ENCODE data around the gene ENTHD1. TPM values are rescaled to one million over a fixed set of nuclear protein-coding genes. Genes with fewer than 3 reads are reported as not detected.

Gene ENTHD1
- total RNA-seq, 1 donor from 2014 or later = not detected

GRCh38 chr22:39839917-39840510 lies 53.5 kb downstream of the ENTHD1 start:
- no peak for TF ChIP-seq CTCF (conservative IDR thresholded peaks at IDR 0.05)
- Mint-ChIP-seq H3K27me3 (ENCODE audit: low read depth) (peaks cover 26% of the 10 kb centered on the region), H3K4me1 (no peaks in the 10 kb centered on the region), H3K4me3 (no peak overlapping the region), H3K36me3 (ENCODE audit: low read depth) (no peaks in the 10 kb centered on the region), H3K27ac (ENCODE audit: unreplicated experiment) (no peak overlapping the region), H3K9me3 (no peaks in the 10 kb centered on the region)
- no peak for DNase-seq (ENCODE audit: low read depth, low spot score)

GRCh38 chr22:39839204-39839603 lies 54.4 kb downstream of the ENTHD1 start:
- Mint-ChIP-seq H3K36me3 (ENCODE audit: low read depth) (no peaks in the 10 kb centered on the region), H3K4me1 (no peaks in the 10 kb centered on the region), H3K27me3 (ENCODE audit: low read depth) (peaks cover 30% of the 10 kb centered on the region), H3K27ac (ENCODE audit: unreplicated experiment) (no peak overlapping the region), H3K9me3 (no peaks in the 10 kb centered on the region), H3K4me3 (no peak overlapping the region)
- TF ChIP-seq CTCF (conservative IDR thresholded peaks at IDR 0.05) = no peak
- DNase-seq (ENCODE audit: low read depth, low spot score) = no peak

GRCh38 chr22:39833610-39834009 lies 60.0 kb downstream of the ENTHD1 start:
- DNase-seq (ENCODE audit: low read depth, low spot score) = no peak
- H3K4me1 Mint-ChIP-seq = peaks cover 7% of the 10 kb centered on the region
- H3K9me3 Mint-ChIP-seq = no peaks in the 10 kb centered on the region
- TF ChIP-seq CTCF (conservative IDR thresholded peaks at IDR 0.05) = no peak
- peaks cover 58% of the 10 kb centered on the region for H3K27me3 Mint-ChIP-seq (ENCODE audit: low read depth)
- no peak overlapping the region for H3K4me3 Mint-ChIP-seq
- H3K27ac Mint-ChIP-seq (ENCODE audit: unreplicated experiment) = no peak overlapping the region
- H3K36me3 Mint-ChIP-seq (ENCODE audit: low read depth) = no peaks in the 10 kb centered on the region

- TF ChIP-seq CTCF (conservative IDR thresholded peaks at IDR 0.05) = no peak
- no peak for DNase-seq (ENCODE audit: low read depth, low spot score)
- peaks cover 58% of the 10 kb centered on the region for H3K27me3 Mint-ChIP-seq (ENCODE audit: low read depth)
- H3K36me3 Mint-ChIP-seq (ENCODE audit: low read depth) = no peaks in the 10 kb centered on the region
- H3K9me3 Mint-ChIP-seq = no peaks in the 10 kb centered on the region
- H3K4me1 Mint-ChIP-seq = peaks cover 12% of the 10 kb centered on the region
- H3K27ac Mint-ChIP-seq (ENCODE audit: unreplicated experiment) = no peak overlapping the region
- H3K4me3 Mint-ChIP-seq = no peak overlapping the region
Measured at GRCh38 chr22:39833093-39833492, 60.5 kb downstream of the ENTHD1 start.

- Mint-ChIP-seq H3K27me3 (ENCODE audit: low read depth) (peaks cover 58% of the 10 kb centered on the region), H3K9me3 (no peaks in the 10 kb centered on the region), H3K36me3 (ENCODE audit: low read depth) (no peaks in the 10 kb centered on the region), H3K4me3 (no peak overlapping the region), H3K4me1 (peaks cover 14% of the 10 kb centered on the region), H3K27ac (ENCODE audit: unreplicated experiment) (no peak overlapping the region)
- no peak for DNase-seq (ENCODE audit: low read depth, low spot score)
- no peak for TF ChIP-seq CTCF (conservative IDR thresholded peaks at IDR 0.05)
Measured at GRCh38 chr22:39832627-39833074, 60.9 kb downstream of the ENTHD1 start.
